GM12878 (cell line): ENCODE results near the gene USP34. TPM values are rescaled to one million over a fixed set of nuclear protein-coding genes. Genes with fewer than 3 reads are reported as not detected.

Experiments
- ATF7 ChIP-seq: fragments of 450-650 bp; IDR thresholded peaks from 2 replicates; pipeline ENCODE4 v1.6.1; 2016; ENCODE audit warnings: low read depth, mild to moderate bottlenecking
- BRCA1 ChIP-seq: IDR thresholded peaks from 2 replicates; pipeline ENCODE4 v1.6.1; 2011; ENCODE audit warnings: low read depth, low read length, improper control_type of control experiment
- CBX5 ChIP-seq: sonication (generic); IDR thresholded peaks from 2 replicates; pipeline ENCODE4 v1.6.1; 2016; ENCODE audit warnings: low read depth, moderate library complexity, mild to moderate bottlenecking, inconsistent platforms
- CREB1 ChIP-seq: IDR thresholded peaks from 2 replicates; pipeline ENCODE4 v1.6.1; 2012; ENCODE audit warnings: low read depth, mild to moderate bottlenecking, inconsistent platforms
- GATAD2B ChIP-seq: fragments of 450-650 bp; conservative IDR thresholded peaks from 2 replicates; pipeline ENCODE4 v1.6.1; 2017; ENCODE audit warnings: low read depth, mild to moderate bottlenecking, moderate library complexity
- IKZF2 ChIP-seq, 2 experiments: fragments of 450-650 bp; IDR thresholded peaks; 2 replicates each; pipeline ENCODE4 v1.6.1; 2017; ENCODE audit warnings: mild to moderate bottlenecking in 2 of 2, moderate library complexity in 2 of 2
- IRF5 ChIP-seq: fragments of 450-650 bp; IDR thresholded peaks from 2 replicates; pipeline ENCODE4 v1.6.1; 2017; ENCODE audit warnings: borderline replicate concordance
- PAX5 ChIP-seq: IDR thresholded peaks from 2 replicates; pipeline ENCODE4 v1.6.1; 2011; ENCODE audit warnings: low read depth, low read length, borderline replicate concordance
- POLR2AphosphoS5 ChIP-seq: IDR thresholded peaks from 2 replicates; pipeline ENCODE4 v1.6.1; 2011; ENCODE audit warnings: mild to moderate bottlenecking, low read length, inconsistent platforms
- RAD51 ChIP-seq: fragments of 450-650 bp; IDR thresholded peaks from 2 replicates; pipeline ENCODE4 v1.6.1; 2016; ENCODE audit warnings: moderate library complexity, mild to moderate bottlenecking, inconsistent platforms
- RFX5 ChIP-seq: IDR thresholded peaks from 2 replicates; pipeline ENCODE4 v1.6.1; 2011; ENCODE audit warnings: low read depth, low read length, improper control_type of control experiment
- SMC3 ChIP-seq: IDR thresholded peaks from 2 replicates; pipeline ENCODE4 v1.6.1; 2011; ENCODE audit warnings: low read length, improper control_type of control experiment, borderline replicate concordance
- SP1 ChIP-seq: IDR thresholded peaks from one replicate; pipeline ENCODE4 v1.6.1; 2011; ENCODE audit warnings: low read depth, low read length
- SUPT20H ChIP-seq: IDR thresholded peaks from 2 replicates; pipeline ENCODE4 v1.6.1; 2011; ENCODE audit warnings: low read depth, mild to moderate bottlenecking, low read length, moderate library complexity, borderline replicate concordance; ENCODE audit not compliant: control insufficient read depth
- WRNIP1 ChIP-seq: IDR thresholded peaks from 2 replicates; pipeline ENCODE4 v1.6.1; 2011; ENCODE audit warnings: low read depth, low read length, improper control_type of control experiment, borderline replicate concordance
- YBX1 ChIP-seq: fragments of 450-650 bp; IDR thresholded peaks from 2 replicates; pipeline ENCODE4 v1.6.1; 2016; ENCODE audit warnings: antibody characterized with exemption
- ZBTB33 ChIP-seq: fragments of 450-650 bp; IDR thresholded peaks from 2 replicates; pipeline ENCODE4 v1.6.1; 2017; ENCODE audit warnings: mild to moderate bottlenecking
- ZNF217 ChIP-seq: fragments of 450-650 bp; IDR thresholded peaks from 2 replicates; pipeline ENCODE4 v1.6.1; 2017; ENCODE audit warnings: antibody characterized with exemption, mild to moderate bottlenecking
- polyA plus RNA-seq, 11 experiments: library from polyadenylated mRNA; depleted of rRNA in 4 of 11; unstranded in 6 of 11; stranded (reverse) in 5 of 11; fragments of >200 nt; fragmentation: Nextera tagmentation in 4 of 11; fragmentation: Illumina TruSeq in 1 of 11; extraction: Ambion mirVana in 4 of 11; extraction: Trizol in 1 of 11; gene quantifications; 1 replicate in 1 of 11; 2 replicates in 10 of 11; pipeline versions ENCODE4 v1.2.1 to v1.2.3, GENCODE V29; 2011 to 2016; ENCODE audit warnings: inconsistent platforms in 2 of 11, missing spikeins in 2 of 11, low read depth in 1 of 11
- total RNA-seq, 4 experiments: library from RNA; depleted of rRNA in 3 of 4; stranded (reverse); fragments of >200 nt in 3 of 4; fragmentation: Illumina TruSeq in 1 of 4; extraction: Trizol in 1 of 4; gene quantifications; 2 replicates each; pipeline versions ENCODE4 v1.2.1 to v1.2.3, GENCODE V29; 2013 to 2021
- TF ChIP-seq, protein P1 (sequence below): IDR thresholded peaks from 2 replicates; pipeline ENCODE4 v1.6.1; 2011; ENCODE audit warnings: mild to moderate bottlenecking, low read depth, low read length, moderate library complexity; ENCODE audit not compliant: insufficient replicate concordance
- TF ChIP-seq, protein P2 (sequence below): IDR thresholded peaks from 2 replicates; pipeline ENCODE4 v1.6.1; 2012; ENCODE audit warnings: low read depth, low read length, improper control_type of control experiment
- TF ChIP-seq, protein P3 (sequence below): IDR thresholded peaks from 2 replicates; pipeline ENCODE4 v1.6.1; 2012; ENCODE audit warnings: improper control_type of control experiment, low read depth, low read length; ENCODE audit not compliant: insufficient replicate concordance

Gene USP34
- total and polyA plus RNA-seq, 10 of the 15 experiments (the other 5 are each of a cell fraction or from before 2014, with no cell fraction given) = 26.2 to 106 (median 62.1) TPM

DNA sequence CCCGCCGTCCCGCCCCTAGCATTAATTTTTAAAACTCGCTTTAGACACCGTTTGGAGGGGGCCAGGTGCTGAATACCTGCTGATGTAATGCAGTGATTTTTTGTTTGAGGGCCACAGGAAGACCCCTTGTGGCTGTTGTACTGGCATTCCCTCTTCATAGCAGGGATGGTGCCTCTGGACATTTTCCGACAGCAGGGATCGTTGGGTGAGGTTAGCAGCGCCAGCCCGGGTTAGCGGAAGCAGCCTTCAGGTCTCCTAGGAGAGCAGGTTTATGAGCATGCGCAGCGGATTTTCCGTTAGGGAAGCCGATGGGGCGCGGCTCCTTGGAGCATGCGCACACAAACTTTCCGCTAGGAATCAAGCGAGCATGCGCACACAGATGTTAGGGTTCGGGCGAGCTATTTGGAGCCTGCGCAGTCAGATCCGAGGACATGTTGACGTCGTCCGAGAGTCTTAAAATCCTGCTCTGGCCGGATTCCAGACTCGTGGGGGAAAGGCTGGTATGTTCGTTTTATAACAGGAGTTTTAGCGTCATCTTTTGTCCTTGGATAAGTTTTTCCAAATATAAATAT lies 326.1 kb downstream of the USP34 start (continued):
- TF ChIP-seq, protein P1, sequence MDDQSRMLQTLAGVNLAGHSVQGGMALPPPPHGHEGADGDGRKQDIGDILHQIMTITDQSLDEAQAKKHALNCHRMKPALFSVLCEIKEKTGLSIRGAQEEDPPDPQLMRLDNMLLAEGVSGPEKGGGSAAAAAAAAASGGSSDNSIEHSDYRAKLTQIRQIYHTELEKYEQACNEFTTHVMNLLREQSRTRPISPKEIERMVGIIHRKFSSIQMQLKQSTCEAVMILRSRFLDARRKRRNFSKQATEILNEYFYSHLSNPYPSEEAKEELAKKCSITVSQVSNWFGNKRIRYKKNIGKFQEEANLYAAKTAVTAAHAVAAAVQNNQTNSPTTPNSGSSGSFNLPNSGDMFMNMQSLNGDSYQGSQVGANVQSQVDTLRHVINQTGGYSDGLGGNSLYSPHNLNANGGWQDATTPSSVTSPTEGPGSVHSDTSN = no peak
- TF ChIP-seq RAD51 (no peak), GATAD2B (no peak), IRF5 (no peak), SP1 (no peak), RFX5 (no peak), ZNF217 (no peak), CBX5 (no peak), PAX5 (no peak; the same call in 1 of the 2 replicates), IKZF2 (IDR thresholded peaks at IDR 0.05) (peak in 1 of 2 experiments; percentile 51; a peak in 2 of 4 replicates), WRNIP1 (no peak), CREB1 (no peak; the same call in 1 of the 2 replicates), SMC3 (no peak), ATF7 (peak; percentile 60), POLR2AphosphoS5 (peak; percentile 80), YBX1 (no peak), SUPT20H (no peak), ZBTB33 (no peak), BRCA1 (no peak)
- TF ChIP-seq, protein P2, sequence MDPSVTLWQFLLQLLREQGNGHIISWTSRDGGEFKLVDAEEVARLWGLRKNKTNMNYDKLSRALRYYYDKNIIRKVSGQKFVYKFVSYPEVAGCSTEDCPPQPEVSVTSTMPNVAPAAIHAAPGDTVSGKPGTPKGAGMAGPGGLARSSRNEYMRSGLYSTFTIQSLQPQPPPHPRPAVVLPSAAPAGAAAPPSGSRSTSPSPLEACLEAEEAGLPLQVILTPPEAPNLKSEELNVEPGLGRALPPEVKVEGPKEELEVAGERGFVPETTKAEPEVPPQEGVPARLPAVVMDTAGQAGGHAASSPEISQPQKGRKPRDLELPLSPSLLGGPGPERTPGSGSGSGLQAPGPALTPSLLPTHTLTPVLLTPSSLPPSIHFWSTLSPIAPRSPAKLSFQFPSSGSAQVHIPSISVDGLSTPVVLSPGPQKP = no peak
- TF ChIP-seq, protein P3, sequence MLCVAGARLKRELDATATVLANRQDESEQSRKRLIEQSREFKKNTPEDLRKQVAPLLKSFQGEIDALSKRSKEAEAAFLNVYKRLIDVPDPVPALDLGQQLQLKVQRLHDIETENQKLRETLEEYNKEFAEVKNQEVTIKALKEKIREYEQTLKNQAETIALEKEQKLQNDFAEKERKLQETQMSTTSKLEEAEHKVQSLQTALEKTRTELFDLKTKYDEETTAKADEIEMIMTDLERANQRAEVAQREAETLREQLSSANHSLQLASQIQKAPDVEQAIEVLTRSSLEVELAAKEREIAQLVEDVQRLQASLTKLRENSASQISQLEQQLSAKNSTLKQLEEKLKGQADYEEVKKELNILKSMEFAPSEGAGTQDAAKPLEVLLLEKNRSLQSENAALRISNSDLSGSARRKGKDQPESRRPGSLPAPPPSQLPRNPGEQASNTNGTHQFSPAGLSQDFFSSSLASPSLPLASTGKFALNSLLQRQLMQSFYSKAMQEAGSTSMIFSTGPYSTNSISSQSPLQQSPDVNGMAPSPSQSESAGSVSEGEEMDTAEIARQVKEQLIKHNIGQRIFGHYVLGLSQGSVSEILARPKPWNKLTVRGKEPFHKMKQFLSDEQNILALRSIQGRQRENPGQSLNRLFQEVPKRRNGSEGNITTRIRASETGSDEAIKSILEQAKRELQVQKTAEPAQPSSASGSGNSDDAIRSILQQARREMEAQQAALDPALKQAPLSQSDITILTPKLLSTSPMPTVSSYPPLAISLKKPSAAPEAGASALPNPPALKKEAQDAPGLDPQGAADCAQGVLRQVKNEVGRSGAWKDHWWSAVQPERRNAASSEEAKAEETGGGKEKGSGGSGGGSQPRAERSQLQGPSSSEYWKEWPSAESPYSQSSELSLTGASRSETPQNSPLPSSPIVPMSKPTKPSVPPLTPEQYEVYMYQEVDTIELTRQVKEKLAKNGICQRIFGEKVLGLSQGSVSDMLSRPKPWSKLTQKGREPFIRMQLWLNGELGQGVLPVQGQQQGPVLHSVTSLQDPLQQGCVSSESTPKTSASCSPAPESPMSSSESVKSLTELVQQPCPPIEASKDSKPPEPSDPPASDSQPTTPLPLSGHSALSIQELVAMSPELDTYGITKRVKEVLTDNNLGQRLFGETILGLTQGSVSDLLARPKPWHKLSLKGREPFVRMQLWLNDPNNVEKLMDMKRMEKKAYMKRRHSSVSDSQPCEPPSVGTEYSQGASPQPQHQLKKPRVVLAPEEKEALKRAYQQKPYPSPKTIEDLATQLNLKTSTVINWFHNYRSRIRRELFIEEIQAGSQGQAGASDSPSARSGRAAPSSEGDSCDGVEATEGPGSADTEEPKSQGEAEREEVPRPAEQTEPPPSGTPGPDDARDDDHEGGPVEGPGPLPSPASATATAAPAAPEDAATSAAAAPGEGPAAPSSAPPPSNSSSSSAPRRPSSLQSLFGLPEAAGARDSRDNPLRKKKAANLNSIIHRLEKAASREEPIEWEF = no peak
